ENCODE measurements around the gene STXBP1.
A peak's percentile ranks its signal among the peaks of the same experiment; 100 is the strongest.

Gene STXBP1

GRCh38 chr9:127716412-127716811 lies 104.3 kb downstream of the STXBP1 start:
- DNase-seq = no peak

GRCh38 chr9:127717766-127718165 lies 105.7 kb downstream of the STXBP1 start:
- no peak for DNase-seq

GRCh38 chr9:127720031-127720864 lies 108.2 kb downstream of the STXBP1 start:
- no peak for DNase-seq

GRCh38 chr9:127720865-127721227 lies 108.8 kb downstream of the STXBP1 start:
- DNase-seq = no peak

- DNase-seq = no peak
Observed at GRCh38 chr9:127721391-127721821, 109.3 kb downstream of the STXBP1 start.

- DNase-seq = no peak
Observed at GRCh38 chr9:127722055-127722745, 110.1 kb downstream of the STXBP1 start.

GRCh38 chr9:127723013-127723412 lies 110.9 kb downstream of the STXBP1 start:
- no peak for DNase-seq

- DNase-seq = no peak
Observed at GRCh38 chr9:127723444-127723843, 111.4 kb downstream of the STXBP1 start.

- no peak for DNase-seq
Observed at GRCh38 chr9:127724012-127724411, 111.9 kb downstream of the STXBP1 start.

- DNase-seq = no peak
Observed at GRCh38 chr9:127726871-127727270, 114.8 kb downstream of the STXBP1 start.

GRCh38 chr9:127728808-127729207 lies 116.7 kb downstream of the STXBP1 start:
- no peak for DNase-seq

GRCh38 chr9:127729522-127730256 lies 117.6 kb downstream of the STXBP1 start:
- DNase-seq = no peak

GRCh38 chr9:127730262-127730661 lies 118.2 kb downstream of the STXBP1 start:
- no peak for DNase-seq

- DNase-seq = no peak
Observed at GRCh38 chr9:127730799-127731410, 118.8 kb downstream of the STXBP1 start.

- DNase-seq = no peak
Observed at GRCh38 chr9:127731938-127732337, 119.9 kb downstream of the STXBP1 start.

- no peak for DNase-seq
Observed at GRCh38 chr9:127732444-127732843, 120.4 kb downstream of the STXBP1 start.

GRCh38 chr9:127733614-127734013 lies 121.5 kb downstream of the STXBP1 start:
- DNase-seq = no peak

- DNase-seq = no peak
Observed at GRCh38 chr9:127734247-127734746, 122.2 kb downstream of the STXBP1 start.

GRCh38 chr9:127734747-127735529 lies 122.9 kb downstream of the STXBP1 start, which contains the start of gene TOR2A:
TOR2A (minus strand) TSS chr9:127735294; CDS start chr9:127735270, 24 bp downstream.
- DNase-seq = peak; percentile 95 to 96

GRCh38 chr9:127735530-127736185 lies 123.6 kb downstream of the STXBP1 start:
- DNase-seq = no peak

- DNase-seq = no peak
Observed at GRCh38 chr9:127738666-127739065, 126.6 kb downstream of the STXBP1 start.

All from NCI-H1930 (cell line).